ENCODE results near the gene HADH. TPM values are rescaled to one million over a fixed set of nuclear protein-coding genes. Genes with fewer than 3 reads are reported as not detected.

The HADH gene
- total RNA-seq, 3 donors from 2014 or later: 21.1 to 26.4 (median 22.5) TPM

DNA sequence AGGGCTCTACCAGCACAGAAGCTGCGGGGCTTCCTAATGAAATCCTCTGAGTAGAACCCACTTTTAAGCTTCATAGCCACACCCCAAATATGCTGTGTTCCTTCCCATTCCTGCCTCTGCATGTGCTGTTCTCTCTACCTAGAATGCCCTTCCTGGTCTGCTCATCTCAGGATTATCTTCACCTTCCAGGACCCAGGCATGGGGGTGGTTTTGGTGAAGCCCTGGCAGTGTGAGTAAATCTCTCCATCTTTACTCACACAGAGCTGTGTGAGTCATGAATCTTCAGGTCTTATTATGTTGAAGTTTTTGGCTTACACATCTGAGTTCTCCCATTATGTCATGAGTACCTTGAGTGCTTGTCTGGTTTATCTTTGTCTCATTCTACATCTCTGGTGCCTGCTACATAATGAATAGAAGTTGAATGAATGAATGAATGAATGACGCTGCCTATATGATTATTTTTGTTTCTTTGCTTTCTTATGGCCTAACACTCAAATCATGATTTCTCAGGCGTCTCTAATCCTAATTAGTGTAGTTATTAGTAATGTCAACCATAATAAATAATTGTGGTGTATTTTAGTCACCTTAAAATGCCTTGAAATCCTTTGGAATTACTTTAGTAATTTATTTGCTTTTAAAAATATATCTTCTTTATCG is 41.9 kb downstream of the HADH start:
- Mint-ChIP-seq H3K27me3 (ENCODE audit: low read depth) (no peaks in the 10 kb centered on the region), H3K9me3 (no peaks in the 10 kb centered on the region), H3K36me3 (ENCODE audit: insufficient read depth) (peaks cover 15% of the 10 kb centered on the region), H3K4me1 (ENCODE audit: low read depth) (peaks cover 65% of the 10 kb centered on the region), H3K4me3 (no peak overlapping the region)
- ATAC-seq (peak; percentile 46 to 48), DNase-seq (peak; percentile 45)

DNA sequence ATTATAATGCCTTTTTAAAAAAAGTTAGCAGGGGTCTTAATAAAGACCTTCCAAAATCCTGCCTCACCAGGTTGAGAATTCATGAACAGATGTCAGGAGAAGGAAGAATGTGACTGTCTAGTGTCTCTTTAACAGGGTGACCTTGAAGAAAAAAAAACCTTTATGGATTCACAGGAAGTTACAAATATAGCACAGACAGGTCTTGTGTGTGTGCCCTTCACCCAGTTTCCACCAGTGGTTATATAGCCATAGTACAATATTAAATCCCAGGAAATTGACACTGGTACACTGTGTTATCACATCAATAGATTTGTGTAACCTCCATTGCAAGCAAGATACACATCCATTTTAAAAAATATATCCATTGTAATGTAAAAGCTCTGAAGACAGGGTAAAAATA is 43.7 kb downstream of the HADH start:
- DNase-seq: no peak
- H3K9me3 Mint-ChIP-seq: no peaks in the 10 kb centered on the region
- no peak for ATAC-seq
- peaks cover 11% of the 10 kb centered on the region for H3K36me3 Mint-ChIP-seq (ENCODE audit: insufficient read depth)
- H3K4me1 Mint-ChIP-seq (ENCODE audit: low read depth): peaks cover 74% of the 10 kb centered on the region
- no peak overlapping the region for H3K4me3 Mint-ChIP-seq
- H3K27me3 Mint-ChIP-seq (ENCODE audit: low read depth): no peaks in the 10 kb centered on the region

DNA sequence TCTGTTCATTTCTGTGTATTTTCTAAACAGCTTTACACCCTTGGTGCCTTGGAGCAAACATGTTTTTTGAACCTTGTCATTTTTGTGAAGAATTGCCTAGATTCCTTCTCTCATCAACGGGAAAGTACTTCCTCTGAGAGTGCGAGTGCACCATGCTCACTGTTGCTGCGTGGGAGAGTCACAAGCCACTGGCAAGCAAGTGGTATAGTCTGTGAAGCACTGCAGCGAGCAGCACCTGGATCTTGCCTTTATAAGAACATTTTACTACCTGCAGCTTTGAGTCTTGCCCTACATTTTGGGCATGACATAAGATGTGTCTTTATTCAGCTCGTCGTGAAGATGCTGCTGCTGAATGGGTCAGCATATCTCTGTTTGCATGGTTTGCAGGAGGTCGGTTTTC is 44.9 kb downstream of the HADH start:
- peak; percentile 21 for DNase-seq
- H3K4me3 Mint-ChIP-seq: no peak overlapping the region
- peaks cover 64% of the 10 kb centered on the region for H3K4me1 Mint-ChIP-seq (ENCODE audit: low read depth)
- peaks cover 11% of the 10 kb centered on the region for H3K36me3 Mint-ChIP-seq (ENCODE audit: insufficient read depth)
- H3K9me3 Mint-ChIP-seq: no peaks in the 10 kb centered on the region
- ATAC-seq: no peak
- no peaks in the 10 kb centered on the region for H3K27me3 Mint-ChIP-seq (ENCODE audit: low read depth)

DNA sequence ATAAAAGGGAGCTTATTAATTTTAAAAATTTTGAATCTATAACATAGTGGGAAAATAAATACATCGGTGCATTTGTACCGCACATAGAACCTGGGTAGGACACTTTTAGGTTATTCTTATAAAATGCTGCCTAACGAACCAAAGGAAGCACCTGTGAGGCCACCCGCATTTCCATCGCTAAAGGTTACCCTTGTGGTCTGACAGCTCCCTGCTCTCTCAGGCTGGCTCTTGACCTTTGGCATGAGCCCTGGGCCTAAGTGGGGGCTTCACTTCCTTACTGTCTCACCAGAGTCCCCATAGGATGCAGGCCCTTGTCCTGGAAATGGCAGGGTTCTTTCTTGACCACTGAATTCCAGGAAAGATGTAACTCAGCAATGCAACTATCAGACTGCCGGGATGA is 46.0 kb downstream of the HADH start:
- Mint-ChIP-seq H3K4me3 (peak overlapping the region; percentile 56), H3K4me1 (ENCODE audit: low read depth) (peaks cover 53% of the 10 kb centered on the region), H3K36me3 (ENCODE audit: insufficient read depth) (peaks cover 11% of the 10 kb centered on the region), H3K9me3 (no peaks in the 10 kb centered on the region), H3K27me3 (ENCODE audit: low read depth) (no peaks in the 10 kb centered on the region)
- ATAC-seq (no peak), DNase-seq (no peak)

DNA sequence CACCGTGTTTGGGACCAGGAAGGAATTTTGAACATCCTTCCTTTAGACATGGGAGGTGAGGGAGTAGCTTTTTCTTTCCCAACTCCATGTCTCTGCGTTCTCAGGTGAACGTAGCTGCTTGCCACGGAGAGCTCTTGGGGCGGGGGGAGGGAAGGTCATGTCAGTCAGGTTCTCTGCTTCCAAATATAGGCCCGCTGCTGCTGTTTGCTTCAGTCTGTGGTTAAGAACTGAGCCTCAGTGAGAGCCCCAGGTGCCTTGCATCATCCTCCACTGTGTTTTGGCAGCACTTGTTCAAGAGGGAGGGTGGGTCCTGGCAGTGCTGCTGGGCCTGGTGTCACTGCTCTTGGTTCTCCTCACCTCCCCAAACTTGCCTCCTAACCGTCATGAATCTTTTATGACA is 46.5 kb downstream of the HADH start:
- ATAC-seq: peak; percentile 83 to 84

DNA sequence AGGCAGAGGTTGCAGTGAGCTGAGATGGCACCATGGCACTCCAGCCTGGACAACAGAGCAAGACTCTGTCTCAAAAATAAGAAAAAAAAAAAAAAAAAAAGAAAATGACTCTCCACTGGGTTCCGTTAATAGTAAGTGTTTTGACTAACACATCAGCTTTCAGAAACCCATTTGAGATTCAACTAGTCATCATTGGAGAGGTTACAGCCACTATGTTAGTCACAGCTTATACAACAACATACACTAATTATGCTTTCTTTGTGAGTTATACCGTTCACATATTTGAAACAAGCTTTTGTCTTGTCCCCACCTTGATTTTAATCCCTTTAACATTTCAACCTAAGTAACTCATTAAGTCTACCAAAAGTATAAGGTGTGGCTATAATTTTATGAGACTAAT is 48.2 kb downstream of the HADH start:
- H3K36me3 Mint-ChIP-seq (ENCODE audit: insufficient read depth): peaks cover 8% of the 10 kb centered on the region
- H3K27me3 Mint-ChIP-seq (ENCODE audit: low read depth): no peaks in the 10 kb centered on the region
- H3K4me3 Mint-ChIP-seq: no peak overlapping the region
- ATAC-seq (peak; percentile 64 to 74), DNase-seq (no peak)
- H3K4me1 Mint-ChIP-seq (ENCODE audit: low read depth): peaks cover 38% of the 10 kb centered on the region
- no peaks in the 10 kb centered on the region for H3K9me3 Mint-ChIP-seq

More for the DNA sequence above, 46.5 kb downstream of the HADH start:
- Mint-ChIP-seq H3K36me3 (ENCODE audit: insufficient read depth) (peaks cover 11% of the 10 kb centered on the region), H3K9me3 (no peaks in the 10 kb centered on the region), H3K4me3 (peak overlapping the region; percentile 21), H3K27me3 (ENCODE audit: low read depth) (no peaks in the 10 kb centered on the region), H3K4me1 (ENCODE audit: low read depth) (peaks cover 47% of the 10 kb centered on the region)
- peak; percentile 63 for DNase-seq

DNA sequence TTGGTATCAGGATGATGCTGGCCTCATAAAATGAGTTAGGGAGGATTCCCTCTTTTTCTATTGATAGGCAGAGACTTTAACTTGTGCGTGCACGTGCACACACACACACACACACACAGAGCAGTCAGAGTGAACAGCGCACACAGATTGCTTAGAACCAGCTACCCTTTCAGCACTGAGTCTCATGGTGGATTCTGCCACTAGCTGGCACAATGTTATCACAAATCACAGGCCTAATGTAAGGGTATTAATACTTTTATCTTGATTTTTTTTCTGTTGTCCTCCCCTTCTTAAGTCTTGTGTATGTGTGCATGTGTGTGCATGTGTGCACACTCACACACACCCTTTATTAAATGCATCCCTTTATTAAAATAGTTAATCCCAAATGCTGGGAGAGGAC is 53.2 kb downstream of the HADH start:
- no peak for ATAC-seq
- Mint-ChIP-seq H3K9me3 (no peaks in the 10 kb centered on the region), H3K36me3 (ENCODE audit: insufficient read depth) (peaks cover 6% of the 10 kb centered on the region), H3K4me3 (no peak overlapping the region), H3K4me1 (ENCODE audit: low read depth) (peaks cover 33% of the 10 kb centered on the region), H3K27me3 (ENCODE audit: low read depth) (no peaks in the 10 kb centered on the region)
- no peak for DNase-seq

DNA sequence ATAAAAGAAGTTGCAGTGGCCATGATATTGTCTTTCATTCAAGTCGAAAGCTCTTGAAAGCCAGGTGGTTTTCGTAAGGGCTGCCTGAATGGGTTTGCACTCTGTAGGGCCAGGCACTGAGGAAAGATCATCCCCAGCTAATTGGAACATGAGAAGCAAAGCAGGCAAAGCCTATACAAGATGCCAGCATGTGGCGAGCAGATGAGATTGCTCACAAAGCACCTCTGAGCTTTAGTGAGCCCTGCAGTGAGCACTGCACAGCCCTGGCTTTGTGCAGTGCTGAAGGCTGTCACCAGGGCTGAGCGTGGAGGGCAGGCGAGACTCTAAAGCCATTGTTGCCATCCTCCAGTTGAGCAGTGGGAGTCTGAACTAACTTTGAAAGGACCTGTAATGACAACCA is 53.8 kb downstream of the HADH start:
- no peak overlapping the region for H3K4me3 Mint-ChIP-seq
- H3K36me3 Mint-ChIP-seq (ENCODE audit: insufficient read depth): peaks cover 11% of the 10 kb centered on the region
- DNase-seq (no peak), ATAC-seq (peak in 1 of 2 donors; percentile 10)
- no peaks in the 10 kb centered on the region for H3K27me3 Mint-ChIP-seq (ENCODE audit: low read depth)
- H3K9me3 Mint-ChIP-seq: no peaks in the 10 kb centered on the region
- peaks cover 33% of the 10 kb centered on the region for H3K4me1 Mint-ChIP-seq (ENCODE audit: low read depth)

DNA sequence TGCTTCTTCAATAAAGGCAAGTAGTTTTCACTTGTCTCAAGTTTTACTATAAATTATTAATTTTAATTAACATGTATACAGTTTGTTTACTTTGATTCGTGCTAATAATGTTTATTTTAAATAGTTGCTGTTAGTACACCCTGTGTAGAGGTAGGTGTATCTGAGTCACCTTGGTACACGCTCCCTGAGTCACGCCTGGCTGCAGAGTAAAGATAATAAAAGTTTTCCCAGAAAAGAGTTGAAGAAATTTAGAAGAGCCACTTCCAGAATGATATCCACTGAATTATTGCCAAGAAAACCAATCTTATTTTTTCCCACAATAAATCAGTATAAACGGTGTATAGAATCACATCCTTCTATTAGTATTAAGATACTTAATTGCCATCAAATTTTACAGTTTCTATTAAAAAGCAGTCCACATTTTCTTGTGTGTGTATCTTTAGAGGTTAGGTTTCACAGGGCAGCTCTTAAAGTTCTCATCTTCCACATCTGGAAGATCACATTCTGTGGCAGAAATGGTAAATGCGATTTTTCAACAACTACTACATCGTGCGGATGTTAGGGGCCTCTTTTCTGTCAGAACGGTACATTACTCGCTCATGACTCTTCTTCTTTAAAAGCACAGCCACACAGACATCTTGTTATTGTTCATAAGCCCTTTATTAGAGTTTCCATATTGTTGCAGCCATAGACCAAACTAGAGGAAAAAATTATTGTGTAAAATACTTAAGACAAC is 55.4 kb downstream of the HADH start:
- no peak overlapping the region for H3K4me3 Mint-ChIP-seq
- H3K9me3 Mint-ChIP-seq: no peaks in the 10 kb centered on the region
- ATAC-seq (peak; percentile 71 to 74), DNase-seq (no peak)
- H3K4me1 Mint-ChIP-seq (ENCODE audit: low read depth): peaks cover 48% of the 10 kb centered on the region
- no peaks in the 10 kb centered on the region for H3K27me3 Mint-ChIP-seq (ENCODE audit: low read depth)
- peaks cover 25% of the 10 kb centered on the region for H3K36me3 Mint-ChIP-seq (ENCODE audit: insufficient read depth)

DNA sequence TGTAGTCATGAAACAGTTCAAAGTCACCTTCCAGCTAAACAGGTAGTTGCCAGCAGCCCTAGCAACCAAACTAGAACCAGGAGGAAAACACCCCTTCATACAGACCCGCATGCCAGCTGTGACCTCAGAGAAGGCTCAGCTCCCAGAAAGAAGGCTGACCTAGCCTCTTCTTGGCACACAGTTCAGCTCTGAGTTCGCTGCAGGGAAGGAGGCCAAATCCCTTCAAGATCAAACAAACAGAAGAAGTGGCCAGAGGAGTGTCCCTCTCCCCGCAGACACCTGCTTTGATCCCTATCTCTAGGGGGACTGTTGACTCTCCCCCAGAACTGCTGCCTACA is 56.0 kb downstream of the HADH start:
- no peaks in the 10 kb centered on the region for H3K27me3 Mint-ChIP-seq (ENCODE audit: low read depth)
- H3K4me3 Mint-ChIP-seq: no peak overlapping the region
- ATAC-seq (peak in 1 of 2 donors; percentile 60), DNase-seq (no peak)
- H3K9me3 Mint-ChIP-seq: no peaks in the 10 kb centered on the region
- peaks cover 54% of the 10 kb centered on the region for H3K4me1 Mint-ChIP-seq (ENCODE audit: low read depth)
- peaks cover 25% of the 10 kb centered on the region for H3K36me3 Mint-ChIP-seq (ENCODE audit: insufficient read depth)

DNA sequence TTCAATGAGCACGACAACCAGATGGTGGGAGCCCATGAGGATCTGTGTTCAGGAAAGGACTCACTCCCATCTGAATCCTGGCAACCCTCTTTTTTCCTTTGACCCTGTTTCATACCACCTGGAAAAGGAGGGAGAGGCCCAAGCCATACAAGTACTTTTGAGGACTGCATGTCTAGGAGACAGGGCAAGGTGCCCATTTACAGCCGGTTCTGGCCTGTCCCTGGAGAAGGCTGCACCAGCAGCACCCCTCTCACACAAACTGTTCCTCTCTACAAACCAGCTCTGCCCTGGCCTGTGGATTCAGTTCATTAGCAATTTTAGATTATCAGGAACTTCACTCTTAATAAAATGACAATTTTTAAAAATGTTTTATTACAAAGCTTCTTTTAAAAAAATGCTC is 57.5 kb downstream of the HADH start:
- DNase-seq (no peak), ATAC-seq (no peak)
- Mint-ChIP-seq H3K9me3 (no peaks in the 10 kb centered on the region), H3K36me3 (ENCODE audit: insufficient read depth) (peaks cover 25% of the 10 kb centered on the region), H3K27me3 (ENCODE audit: low read depth) (no peaks in the 10 kb centered on the region), H3K4me1 (ENCODE audit: low read depth) (peaks cover 66% of the 10 kb centered on the region), H3K4me3 (no peak overlapping the region)

DNA sequence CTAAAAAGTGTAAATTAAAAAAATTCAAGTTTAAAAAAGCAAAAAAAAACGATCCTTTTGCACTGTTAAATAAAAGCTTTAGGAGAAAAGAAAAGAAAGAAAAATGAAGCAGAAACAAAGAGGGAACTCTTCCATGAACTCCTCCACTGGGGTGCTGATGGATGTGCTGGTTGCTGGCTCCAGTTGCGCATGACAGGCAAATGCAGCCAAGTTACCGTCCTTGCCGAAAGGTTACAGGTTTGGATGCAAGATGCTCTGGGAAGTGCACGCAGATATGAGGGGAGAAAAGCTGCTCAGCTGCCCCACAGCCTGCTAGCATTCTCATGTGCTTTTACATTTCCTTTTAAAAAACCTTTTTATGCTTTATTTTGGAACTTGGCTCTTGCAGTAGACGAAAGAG is 58.5 kb downstream of the HADH start:
- Mint-ChIP-seq H3K9me3 (no peaks in the 10 kb centered on the region), H3K27me3 (ENCODE audit: low read depth) (no peaks in the 10 kb centered on the region), H3K4me1 (ENCODE audit: low read depth) (peaks cover 75% of the 10 kb centered on the region), H3K36me3 (ENCODE audit: insufficient read depth) (peaks cover 28% of the 10 kb centered on the region), H3K4me3 (no peak overlapping the region)
- no peak for DNase-seq
- no peak for ATAC-seq

DNA sequence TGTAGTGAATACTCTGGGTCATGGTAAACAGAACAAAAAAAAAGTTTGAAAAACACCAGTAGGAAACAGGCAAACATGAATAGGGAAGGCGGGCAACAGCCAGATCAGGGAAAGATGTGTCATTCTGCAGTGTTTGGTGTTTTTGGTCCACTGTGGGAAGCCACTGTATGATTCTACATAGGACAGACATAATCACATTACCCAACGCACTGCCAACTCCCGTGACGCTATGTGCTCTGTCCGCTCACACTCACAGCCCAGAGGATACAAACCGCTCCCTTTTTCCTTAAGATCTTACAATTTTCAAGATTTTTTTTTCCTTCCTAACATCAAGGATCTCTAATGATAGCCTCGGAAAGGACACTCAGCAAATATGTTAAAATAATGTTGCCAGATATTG is 59.3 kb downstream of the HADH start:
- no peak for ATAC-seq
- no peaks in the 10 kb centered on the region for H3K27me3 Mint-ChIP-seq (ENCODE audit: low read depth)
- no peak for DNase-seq
- H3K36me3 Mint-ChIP-seq (ENCODE audit: insufficient read depth): peaks cover 31% of the 10 kb centered on the region
- peaks cover 75% of the 10 kb centered on the region for H3K4me1 Mint-ChIP-seq (ENCODE audit: low read depth)
- H3K9me3 Mint-ChIP-seq: no peaks in the 10 kb centered on the region
- peak overlapping the region; percentile 85 for H3K4me3 Mint-ChIP-seq

DNA sequence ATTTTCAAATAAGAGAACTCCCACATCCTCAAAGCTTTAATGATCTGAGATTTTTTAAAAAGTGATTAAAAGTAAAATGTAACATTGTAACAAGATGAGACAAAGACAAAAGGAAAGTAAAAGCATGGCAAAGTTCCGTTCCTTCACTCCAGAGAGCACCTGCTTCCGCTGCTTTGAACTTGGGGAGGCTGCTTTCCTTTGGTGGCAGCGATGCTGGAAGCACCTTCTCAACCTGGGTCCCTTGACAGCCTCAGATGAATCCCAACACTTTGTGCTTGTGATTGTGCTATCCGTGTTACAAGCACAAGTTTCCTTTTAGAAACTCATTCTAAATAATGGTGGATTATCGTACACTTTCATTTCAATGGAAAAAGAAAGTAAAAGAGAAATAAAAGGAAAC is 59.7 kb downstream of the HADH start:
- no peaks in the 10 kb centered on the region for H3K9me3 Mint-ChIP-seq
- peaks cover 35% of the 10 kb centered on the region for H3K36me3 Mint-ChIP-seq (ENCODE audit: insufficient read depth)
- H3K4me3 Mint-ChIP-seq: peak overlapping the region; percentile 85
- H3K4me1 Mint-ChIP-seq (ENCODE audit: low read depth): peaks cover 76% of the 10 kb centered on the region
- no peaks in the 10 kb centered on the region for H3K27me3 Mint-ChIP-seq (ENCODE audit: low read depth)
- no peak for DNase-seq
- ATAC-seq: peak; percentile 16 to 36

Data from activated T-cell treated with anti-CD3 and anti-CD28 coated beads, Interleukin-2, amount 50 U/mL, for 4 hours (primary cell).